ENCODE results near the gene SMARCAL1. TPM values are rescaled to one million over a fixed set of nuclear protein-coding genes. Genes with fewer than 3 reads are reported as not detected.

Gene SMARCAL1
- total RNA-seq, 1 experiment from 2014 or later = 20.9 TPM

GRCh38 chr2:216424274-216424673 is 12.0 kb downstream of the SMARCAL1 start (continued):
- TF ChIP-seq SP1 (CRISPR knock-in tag; conservative IDR thresholded peaks at IDR 0.05) (no peak), ZNF671 (CRISPR knock-in tag; IDR thresholded peaks at IDR 0.05) (no peak), ZNF512 (CRISPR knock-in tag; IDR thresholded peaks at IDR 0.05; ENCODE audit: borderline replicate concordance) (no peak), FOXJ3 (CRISPR knock-in tag; IDR thresholded peaks at IDR 0.05; ENCODE audit: borderline replicate concordance) (no peak), E2F1 (CRISPR knock-in tag; IDR thresholded peaks at IDR 0.05) (no peak)

GRCh38 chr2:216425008-216425787 is 12.9 kb downstream of the SMARCAL1 start:
- ATAC-seq (no peak), DNase-seq (ENCODE audit: low spot score) (no peak)
- Mint-ChIP-seq H3K9me3 (peaks cover 4% of the 10 kb centered on the region; the same call in 1 of the 2 replicates), H3K36me3 (peaks cover 57% of the 10 kb centered on the region), H3K4me1 (peaks cover 4% of the 10 kb centered on the region; the same call in 1 of the 2 replicates), H3K27me3 (ENCODE audit: low read depth) (no peaks in the 10 kb centered on the region), H3K27ac (no peak overlapping the region), H3K4me3 (no peak overlapping the region)
- CTCF ChIA-PET = interaction anchor here (1.0 kb wide), 1 partner anchor 21 kb away, joined by 3 read pairs; no protein-coding TSS in a partner anchor
- no peak for TF ChIP-seq PREB (CRISPR knock-in tag; IDR thresholded peaks at IDR 0.05; ENCODE audit: borderline replicate concordance)
- no peak for TF ChIP-seq SMAD3 (CRISPR knock-in tag; IDR thresholded peaks at IDR 0.05; ENCODE audit: borderline replicate concordance)
- TF ChIP-seq MXD4 (CRISPR knock-in tag; IDR thresholded peaks at IDR 0.05; ENCODE audit: borderline replicate concordance) = no peak
- no peak for TF ChIP-seq ZNF263 (CRISPR knock-in tag; IDR thresholded peaks at IDR 0.05; ENCODE audit: low read depth)
- no peak for TF ChIP-seq ETV6 (CRISPR knock-in tag; IDR thresholded peaks at IDR 0.05)
- no peak for TF ChIP-seq OVOL2 (CRISPR knock-in tag; IDR thresholded peaks at IDR 0.05; ENCODE audit: borderline replicate concordance)
- no peak for TF ChIP-seq ATF1 (CRISPR knock-in tag; IDR thresholded peaks at IDR 0.05)
- TF ChIP-seq ATF2 (CRISPR knock-in tag; IDR thresholded peaks at IDR 0.05; ENCODE audit: borderline replicate concordance, low read depth) = no peak
- no peak for TF ChIP-seq AR (CRISPR knock-in tag; IDR thresholded peaks at IDR 0.05)
- POLR2A ChIA-PET = interaction anchor here (0.5 kb wide), 1 partner anchor 85 kb away, joined by 4 read pairs; no protein-coding TSS in a partner anchor
